Measurements from ENCODE around the gene ASB2. TPM values are rescaled to one million over a fixed set of nuclear protein-coding genes. Genes with fewer than 3 reads are reported as not detected.

Gene ASB2
- total RNA-seq, 1 donor: 0.45 TPM

GRCh38 chr14:93955850-93956481 lies 20.4 kb downstream of the ASB2 start:
- no peak overlapping the region for H3K4me3 ChIP-seq (ENCODE audit: low read depth, low read length)
- no peak for DNase-seq (ENCODE audit: low read depth)
- TF ChIP-seq, protein P1, sequence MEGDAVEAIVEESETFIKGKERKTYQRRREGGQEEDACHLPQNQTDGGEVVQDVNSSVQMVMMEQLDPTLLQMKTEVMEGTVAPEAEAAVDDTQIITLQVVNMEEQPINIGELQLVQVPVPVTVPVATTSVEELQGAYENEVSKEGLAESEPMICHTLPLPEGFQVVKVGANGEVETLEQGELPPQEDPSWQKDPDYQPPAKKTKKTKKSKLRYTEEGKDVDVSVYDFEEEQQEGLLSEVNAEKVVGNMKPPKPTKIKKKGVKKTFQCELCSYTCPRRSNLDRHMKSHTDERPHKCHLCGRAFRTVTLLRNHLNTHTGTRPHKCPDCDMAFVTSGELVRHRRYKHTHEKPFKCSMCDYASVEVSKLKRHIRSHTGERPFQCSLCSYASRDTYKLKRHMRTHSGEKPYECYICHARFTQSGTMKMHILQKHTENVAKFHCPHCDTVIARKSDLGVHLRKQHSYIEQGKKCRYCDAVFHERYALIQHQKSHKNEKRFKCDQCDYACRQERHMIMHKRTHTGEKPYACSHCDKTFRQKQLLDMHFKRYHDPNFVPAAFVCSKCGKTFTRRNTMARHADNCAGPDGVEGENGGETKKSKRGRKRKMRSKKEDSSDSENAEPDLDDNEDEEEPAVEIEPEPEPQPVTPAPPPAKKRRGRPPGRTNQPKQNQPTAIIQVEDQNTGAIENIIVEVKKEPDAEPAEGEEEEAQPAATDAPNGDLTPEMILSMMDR (IDR thresholded peaks at IDR 0.05; ENCODE audit: insufficient read depth, low read length): no peak

DNA sequence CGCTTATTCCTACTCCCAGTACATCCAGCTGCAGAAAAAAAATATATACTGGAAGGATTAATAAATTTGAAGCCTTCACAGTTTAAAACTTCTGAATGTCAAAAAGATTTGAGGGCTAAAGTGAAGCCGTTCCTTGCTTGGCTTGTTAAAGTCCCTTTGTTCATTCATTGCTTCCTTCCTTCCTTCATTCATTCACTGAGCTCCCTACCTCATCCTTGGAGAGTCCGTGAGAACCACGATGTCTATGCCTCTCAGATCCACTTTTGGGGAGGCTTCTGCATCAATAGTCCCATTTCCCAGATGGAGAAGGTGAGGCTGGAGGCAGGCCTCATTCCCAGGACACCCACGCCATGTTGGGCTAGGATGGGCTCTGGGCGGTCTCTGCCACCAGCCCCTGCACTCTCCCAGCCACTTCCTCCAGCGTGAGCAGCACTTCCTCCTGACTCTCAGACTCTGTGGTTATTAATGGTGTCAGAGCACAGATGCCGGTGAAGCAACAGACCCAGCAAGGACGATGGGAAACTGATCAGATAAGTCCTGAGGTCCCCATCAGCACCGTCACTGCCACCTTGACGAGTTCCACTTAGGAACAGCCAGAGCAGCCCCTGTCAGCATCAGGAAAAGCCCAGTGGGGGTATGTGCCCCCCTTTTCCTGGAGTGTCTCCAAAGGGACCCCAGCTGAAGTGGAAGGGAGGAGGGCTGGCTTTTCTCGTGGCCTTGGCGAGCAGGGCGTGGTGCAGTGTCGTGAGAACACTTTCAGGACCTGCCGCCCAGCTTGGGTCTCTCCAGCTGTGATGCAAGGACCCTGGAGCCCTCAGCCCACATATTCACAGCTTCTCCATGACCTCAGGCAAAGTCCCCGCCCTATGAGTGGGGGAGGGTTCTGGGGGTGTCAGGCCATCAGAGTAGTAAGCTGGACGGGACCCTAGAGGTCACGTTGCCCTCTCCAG lies 21.2 kb downstream of the ASB2 start:
- TF ChIP-seq, protein P1 (IDR thresholded peaks at IDR 0.05; ENCODE audit: insufficient read depth, low read length): no peak
- no peak for DNase-seq (ENCODE audit: low read depth)
- no peak overlapping the region for H3K4me3 ChIP-seq (ENCODE audit: low read depth, low read length)

DNA sequence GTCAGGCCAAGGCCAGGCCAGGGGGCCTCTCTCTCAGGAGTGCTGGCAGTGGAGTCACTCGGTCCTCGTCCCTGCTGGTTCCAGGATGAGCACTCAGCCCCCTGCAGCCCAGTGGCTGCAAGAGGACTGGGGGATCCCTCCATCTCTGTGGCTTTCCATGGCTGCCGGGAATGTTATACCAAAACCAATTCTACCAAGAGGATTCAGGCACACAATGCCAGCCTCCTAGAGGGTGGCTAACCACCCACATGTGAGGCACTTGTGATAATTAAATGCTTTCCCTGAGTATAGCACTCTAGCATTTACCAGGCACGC lies 21.9 kb downstream of the ASB2 start:
- TF ChIP-seq, protein P1 (IDR thresholded peaks at IDR 0.05; ENCODE audit: insufficient read depth, low read length): no peak
- DNase-seq (ENCODE audit: low read depth): no peak
- H3K4me3 ChIP-seq (ENCODE audit: low read depth, low read length): no peak overlapping the region

DNA sequence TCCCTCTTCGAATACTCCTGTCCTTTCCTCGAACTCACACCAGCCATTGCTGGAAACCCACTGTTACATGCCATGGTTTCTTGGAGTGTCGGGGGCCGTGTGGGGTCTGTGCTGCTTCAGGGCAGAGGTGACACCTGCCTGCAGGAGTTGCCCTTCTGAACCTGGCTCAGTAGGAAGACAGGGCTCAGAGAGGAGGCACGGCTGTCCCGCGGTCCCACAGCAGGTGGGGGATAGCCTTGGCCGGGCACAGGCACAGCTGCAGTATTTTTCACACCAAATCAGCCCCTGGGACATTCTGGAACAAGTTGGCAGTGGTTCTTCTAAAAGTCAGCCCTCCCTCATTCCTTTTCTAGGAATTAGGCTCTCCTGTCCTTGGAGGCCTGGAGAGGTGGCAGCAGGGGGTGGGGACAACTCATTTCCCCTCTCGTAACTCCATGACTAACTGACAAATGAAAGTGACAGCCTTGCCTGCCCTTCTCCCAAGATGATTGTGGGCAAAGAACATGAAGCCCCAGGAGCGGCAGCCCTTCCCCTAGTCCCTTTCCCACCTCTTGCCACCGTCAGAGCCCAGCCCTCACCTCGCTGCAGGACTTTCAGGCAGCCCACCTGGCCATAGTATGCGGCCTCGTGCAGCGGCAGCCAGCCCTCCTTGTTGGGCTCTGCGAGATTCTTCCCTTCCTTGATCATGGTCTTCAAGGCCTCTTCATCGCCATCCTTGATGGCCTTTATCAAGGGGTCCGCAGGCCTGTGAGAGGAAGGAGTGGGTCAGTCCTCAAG lies 22.4 kb downstream of the ASB2 start:
- DNase-seq (ENCODE audit: low read depth): no peak
- TF ChIP-seq, protein P1 (IDR thresholded peaks at IDR 0.05; ENCODE audit: insufficient read depth, low read length): no peak
- H3K4me3 ChIP-seq (ENCODE audit: low read depth, low read length): no peak overlapping the region

DNA sequence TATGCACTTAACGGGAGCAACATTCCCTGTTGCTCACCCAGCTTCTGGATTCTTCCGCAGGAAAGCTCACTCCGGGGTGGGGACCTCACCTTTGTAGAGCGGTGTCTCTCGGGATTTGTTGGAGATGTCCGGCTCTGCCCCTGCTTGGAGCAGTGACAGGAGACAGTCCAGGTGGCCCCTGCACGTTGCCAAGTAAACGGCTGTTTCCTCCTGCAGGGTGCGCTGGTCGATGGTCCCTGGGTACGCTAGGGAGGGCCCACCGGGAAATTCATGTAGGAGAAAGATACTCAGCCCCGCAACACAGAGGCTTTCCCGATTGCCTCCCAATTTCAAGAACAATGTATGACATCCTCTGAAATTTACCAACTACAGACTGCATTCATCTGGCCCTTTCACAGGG lies 23.1 kb downstream of the ASB2 start:
- no peak for DNase-seq (ENCODE audit: low read depth)
- TF ChIP-seq, protein P1 (IDR thresholded peaks at IDR 0.05; ENCODE audit: insufficient read depth, low read length): no peak

DNA sequence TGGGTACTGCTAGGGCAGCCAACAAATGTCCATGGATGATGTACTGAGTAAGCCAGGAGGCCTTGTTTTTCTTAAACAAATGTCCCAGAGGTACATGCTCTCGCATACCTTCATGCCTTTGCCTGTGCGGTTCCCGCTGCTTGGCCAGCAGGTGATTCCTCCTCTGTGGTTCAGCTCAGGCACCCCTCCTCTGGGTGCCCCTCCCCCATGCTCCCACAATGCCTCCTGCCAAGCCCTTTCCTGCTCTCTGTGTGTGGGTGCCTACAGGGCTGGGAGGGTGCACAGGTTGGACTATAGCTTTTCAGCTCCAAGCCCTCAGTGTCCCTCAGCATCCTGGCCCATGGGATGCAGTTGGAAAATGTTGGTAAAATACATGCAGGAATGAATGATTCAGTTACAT lies 23.5 kb downstream of the ASB2 start:
- TF ChIP-seq, protein P1 (IDR thresholded peaks at IDR 0.05; ENCODE audit: insufficient read depth, low read length): no peak
- H3K4me3 ChIP-seq (ENCODE audit: low read depth, low read length): no peak overlapping the region
- DNase-seq (ENCODE audit: low read depth): no peak

More for the DNA sequence above, 23.1 kb downstream of the ASB2 start:
- H3K4me3 ChIP-seq (ENCODE audit: low read depth, low read length): no peak overlapping the region
